HG03135 (cell line): ENCODE results near the gene COPG1.

Experiments
- ATAC-seq: cut with Tn5 transposase; IDR thresholded peaks from one replicate; pipeline ENCODE4 v1.9.1; 2021; ENCODE audit warnings: mild to moderate bottlenecking, moderate library complexity; ENCODE audit not compliant: unreplicated experiment

The COPG1 gene

DNA sequence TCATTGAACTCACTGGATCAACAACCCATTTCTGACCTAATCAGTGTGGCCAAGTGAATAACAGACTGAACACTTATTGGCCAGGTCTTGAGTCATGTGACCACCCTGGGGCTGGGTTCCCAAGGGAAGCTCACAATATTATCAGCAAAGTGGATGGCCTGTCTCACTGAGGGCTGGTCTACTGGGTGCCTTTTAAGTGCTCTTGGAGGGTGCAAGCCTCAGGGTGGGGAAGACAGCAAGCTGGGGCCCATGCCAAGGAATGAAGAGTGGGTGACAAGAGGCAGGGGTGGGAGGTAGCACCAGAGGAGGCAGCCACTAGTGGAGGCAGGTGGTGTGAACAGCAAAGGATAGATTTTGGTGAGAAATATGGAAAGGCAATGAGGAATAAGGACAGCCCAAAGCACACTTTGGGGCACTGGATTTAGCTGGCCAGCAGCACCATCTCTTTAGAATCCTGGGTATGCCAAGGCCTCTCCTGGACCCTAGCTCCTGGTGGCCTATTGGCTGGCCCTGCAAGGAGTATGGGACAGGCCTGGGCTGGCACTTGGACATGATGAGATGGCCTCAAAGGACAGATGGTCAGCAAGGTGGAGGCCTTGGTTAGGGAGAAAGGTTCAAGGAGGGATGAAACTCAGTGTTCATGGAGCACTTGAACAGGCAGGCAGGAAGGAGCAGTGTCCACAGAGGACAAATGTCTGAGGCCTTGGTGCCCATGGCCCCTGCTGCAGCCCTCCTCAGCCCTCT is 63.4 kb downstream of the COPG1 start:
- ATAC-seq: no peak

DNA sequence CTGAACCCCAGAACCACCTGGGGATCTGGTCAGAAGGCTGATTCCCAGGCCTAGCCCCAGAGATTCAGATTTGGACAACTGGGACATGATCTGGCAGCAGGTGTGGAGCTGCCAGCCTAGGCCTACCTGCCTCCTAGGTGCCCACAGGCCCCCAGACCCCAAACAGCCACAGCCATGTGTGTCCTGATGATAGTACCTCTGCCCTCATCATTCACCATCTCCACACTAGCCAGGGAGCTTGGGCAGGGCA is 63.9 kb downstream of the COPG1 start:
- ATAC-seq: no peak

DNA sequence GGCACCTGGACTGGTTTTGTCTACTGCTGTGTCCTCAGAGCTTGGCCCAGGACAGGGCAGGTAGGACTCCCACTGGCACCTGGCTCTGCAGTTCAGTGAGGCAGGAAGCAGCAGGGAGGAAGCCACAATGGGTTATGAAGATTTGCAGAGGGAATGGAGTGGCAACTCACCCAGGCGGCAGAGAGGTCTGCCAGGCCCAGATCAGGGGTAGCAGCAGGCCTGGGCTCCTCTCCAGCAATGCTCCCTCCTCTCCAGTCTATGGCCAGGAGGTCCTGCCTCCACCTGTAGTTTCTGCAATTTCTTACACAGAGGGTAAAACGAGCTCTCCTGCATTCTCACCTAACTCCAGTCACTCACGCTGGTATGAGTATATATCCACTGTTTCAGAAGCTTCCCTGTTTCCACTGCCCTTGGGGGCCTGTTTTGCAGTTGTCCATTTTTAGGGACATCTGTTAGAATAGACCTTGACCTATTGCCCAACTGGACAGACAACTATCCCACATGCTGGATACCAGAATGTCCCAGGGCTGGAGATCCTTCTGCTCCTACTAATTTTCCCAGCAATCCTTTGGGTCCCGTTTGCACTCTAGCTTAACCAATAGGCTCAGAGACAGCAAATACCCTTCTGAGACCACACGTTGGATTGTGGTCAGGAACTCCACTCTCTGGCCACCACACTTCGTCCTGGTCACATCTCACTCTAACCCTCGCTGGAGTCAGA is 64.4 kb downstream of the COPG1 start:
- ATAC-seq: no peak

DNA sequence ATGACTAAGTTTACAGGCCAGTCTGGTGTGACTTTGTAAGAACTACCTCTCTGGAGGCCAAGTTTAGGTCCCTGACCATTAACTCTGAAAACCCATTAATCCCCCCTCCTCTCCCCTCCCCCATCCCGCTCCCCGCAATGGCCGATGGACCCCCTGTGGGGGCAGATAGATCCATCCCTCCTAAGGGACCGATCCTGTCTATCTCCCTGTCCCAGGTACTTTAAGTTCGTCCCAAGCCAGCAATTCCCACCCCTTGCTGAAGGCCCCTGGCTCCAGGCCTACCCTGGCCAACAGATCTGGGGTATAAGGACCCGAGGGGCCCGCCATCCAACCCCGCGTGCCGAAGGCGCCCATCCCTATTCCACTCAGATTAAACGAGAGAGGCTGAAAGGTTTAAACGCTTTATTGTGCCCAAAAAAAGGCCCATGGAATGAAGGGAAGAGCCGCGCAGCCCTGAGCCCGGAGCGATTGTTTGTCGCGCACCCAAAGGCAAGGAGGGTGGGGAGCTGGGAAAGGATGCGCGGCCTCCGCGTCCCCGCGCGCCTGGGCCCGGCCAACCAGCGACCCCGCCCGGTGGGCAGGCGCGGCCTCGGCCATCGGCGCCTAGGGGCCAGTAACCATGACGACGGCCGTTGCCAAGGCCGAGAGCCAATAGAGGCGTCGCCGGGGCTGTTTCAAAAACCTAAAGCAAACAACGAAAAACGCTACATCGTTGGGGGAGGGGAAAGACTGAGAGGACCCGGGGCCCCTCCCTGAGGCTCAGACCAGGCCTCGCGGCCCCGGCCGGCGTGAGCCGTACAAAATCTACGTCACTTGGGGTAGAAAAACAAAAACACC is 65.2 kb downstream of the COPG1 start:
- ATAC-seq: no peak

DNA sequence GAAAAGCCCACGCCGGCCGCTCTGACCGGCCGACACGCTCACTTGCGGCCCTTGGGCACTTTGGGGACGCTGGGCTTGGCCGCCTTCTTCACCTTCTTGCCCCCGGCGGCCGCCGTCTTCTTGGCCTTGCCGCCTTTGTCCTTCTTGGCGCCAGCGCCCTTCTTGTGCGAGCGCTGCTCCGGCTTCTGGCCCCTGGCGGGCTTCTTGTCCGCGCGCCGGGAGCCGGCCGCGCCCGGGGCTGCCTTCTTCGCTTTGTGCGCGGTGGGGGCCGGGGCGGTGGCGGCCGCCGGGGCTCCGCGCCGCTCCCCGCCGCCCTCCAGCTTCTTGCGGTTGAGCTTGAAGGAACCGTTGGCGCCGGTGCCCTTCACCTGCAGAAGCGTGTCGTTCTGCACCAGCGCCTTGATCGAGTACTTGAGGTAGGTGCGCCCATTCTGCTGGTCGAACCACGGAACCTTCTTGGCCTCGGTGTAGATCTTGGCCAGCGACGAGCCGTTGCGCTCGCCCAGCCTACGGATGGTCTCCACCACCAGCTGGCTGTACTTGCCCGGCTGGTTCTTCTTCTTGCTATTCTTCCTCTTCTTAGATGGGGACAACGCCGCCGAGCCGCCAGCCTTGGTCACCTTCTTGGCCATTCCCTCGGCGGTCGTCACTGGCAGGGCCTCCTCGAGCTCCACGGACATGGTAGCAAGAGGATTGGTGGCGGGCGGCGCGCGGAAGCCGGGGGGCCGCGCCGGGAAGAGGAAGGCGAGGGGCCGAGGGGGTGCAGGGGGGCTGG is 66.0 kb downstream of the COPG1 start:
- no peak for ATAC-seq

DNA sequence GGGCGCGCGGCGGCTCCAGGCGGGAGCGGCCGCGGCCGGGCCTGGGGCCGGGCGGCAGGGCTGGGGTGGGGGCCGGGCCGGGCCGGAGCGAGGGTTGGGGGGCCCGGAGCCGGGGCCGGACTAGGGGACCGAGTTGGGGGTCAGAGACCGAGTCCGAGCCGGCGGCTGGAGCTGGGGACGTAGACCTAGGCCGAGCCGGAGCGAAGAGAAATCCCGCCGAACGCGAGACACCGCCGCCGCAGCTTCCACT is 66.5 kb downstream of the COPG1 start:
- no peak for ATAC-seq

DNA sequence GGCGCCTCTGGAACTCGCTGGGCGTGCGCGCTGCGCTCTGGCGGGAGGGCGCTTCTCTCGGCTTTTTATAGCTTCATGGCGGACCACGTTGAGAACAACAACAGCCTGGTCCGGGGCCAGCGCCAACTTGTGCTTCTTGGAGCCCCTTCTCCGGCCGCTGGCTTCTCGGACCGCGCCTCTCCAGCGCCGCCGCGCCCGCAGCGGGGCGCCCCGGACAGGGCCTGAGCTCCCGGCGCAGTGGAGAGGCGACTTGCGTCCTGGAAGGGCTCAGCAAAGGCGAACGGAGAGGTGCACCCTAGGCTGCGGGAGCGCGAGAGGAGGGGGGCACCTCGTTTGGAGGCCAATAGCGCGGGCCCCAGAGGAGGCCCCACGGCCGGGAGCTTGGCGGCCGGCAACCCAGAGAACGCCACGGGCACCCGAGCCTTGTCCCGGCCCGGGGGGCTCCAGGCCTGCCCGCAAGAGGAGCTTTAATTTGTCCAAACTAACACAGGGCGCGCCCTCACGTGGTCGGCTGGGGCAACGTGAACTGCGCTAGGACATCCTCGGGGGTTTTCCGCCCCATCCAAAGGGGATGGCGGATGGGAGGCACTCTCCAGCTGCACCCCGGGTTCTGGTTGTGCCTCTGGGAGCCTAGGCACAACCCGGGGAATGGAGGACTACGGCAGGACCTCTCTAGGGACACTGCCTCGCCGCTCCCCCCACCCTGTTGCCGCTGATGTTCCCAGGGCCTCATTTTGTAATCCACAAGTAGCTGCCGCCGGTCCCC is 67.0 kb downstream of the COPG1 start:
- ATAC-seq: no peak

DNA sequence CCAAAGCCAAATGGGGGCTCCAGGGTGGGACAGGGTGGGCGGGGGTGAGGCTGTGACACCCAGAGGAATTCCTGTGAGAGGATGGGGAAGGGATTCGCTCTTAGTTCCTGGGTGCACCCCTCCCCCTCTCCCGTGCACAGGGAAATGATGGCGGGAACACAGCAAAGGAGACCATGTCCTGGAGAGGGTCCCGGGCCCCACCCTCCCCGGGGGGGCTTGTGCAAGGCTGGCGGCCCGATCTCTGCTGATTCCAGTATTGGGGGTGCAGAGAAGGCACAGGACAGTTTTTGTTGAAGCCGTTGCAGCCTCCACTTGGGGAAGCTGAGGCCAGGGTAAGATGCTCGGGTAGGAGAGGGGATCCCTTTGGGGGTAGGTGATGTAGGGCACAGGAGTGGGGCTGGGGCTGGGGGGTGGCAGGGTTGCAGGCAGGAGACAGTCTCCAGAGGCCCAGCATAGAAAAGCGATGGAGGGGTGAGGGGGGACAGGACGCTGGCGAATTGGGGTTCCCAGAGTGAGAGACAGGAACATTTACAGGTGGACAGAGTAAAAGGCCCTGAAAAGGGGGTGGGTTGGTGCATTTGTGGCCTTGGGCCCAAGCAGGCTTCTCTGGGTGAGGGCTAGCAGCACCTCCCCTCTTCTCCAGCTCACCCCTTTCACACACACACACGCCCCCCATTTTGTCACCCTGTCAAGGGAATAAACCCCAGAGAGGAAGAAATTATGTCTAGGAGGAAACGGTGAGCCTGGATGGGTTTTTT is 67.8 kb downstream of the COPG1 start:
- ATAC-seq: no peak

DNA sequence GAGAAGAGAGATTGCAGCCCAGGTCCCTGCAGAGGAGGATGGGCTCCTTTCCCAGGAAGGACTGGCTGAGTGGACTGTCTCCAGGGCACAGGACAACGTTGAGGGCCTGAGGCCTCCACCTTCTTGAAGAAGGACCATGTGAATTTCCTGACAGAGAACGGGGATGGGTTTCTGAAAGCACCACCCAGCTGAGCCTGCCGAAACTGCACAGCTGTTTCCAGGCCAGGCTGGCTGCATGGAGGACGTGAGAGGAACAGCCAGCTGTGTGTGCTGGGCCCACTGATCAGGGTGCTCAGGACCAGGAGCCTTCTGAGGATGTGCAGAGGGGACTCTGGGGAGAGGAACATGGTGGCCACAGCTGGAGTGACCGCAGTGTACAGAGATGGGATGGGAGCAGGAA is 68.4 kb downstream of the COPG1 start:
- no peak for ATAC-seq

DNA sequence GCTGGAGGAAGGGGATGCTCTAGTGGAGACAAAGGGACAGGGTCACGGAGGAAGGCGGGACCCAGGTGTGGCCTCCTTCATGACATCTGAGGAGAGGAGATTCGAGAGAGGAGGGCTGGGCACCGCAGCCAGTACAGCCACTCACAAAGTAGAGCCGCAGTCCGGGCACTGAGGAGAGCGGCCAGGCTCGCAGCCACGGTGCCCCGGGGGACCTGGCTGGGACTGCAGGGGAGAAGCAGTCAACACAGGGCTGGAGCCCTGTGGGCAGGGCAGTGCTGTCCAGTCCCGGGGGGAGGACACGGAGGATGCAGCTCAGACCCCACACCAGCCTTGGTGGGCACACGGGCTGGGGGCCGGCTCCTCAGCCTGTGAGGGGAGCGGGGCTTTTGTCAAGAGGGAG is 69.5 kb downstream of the COPG1 start:
- no peak for ATAC-seq

DNA sequence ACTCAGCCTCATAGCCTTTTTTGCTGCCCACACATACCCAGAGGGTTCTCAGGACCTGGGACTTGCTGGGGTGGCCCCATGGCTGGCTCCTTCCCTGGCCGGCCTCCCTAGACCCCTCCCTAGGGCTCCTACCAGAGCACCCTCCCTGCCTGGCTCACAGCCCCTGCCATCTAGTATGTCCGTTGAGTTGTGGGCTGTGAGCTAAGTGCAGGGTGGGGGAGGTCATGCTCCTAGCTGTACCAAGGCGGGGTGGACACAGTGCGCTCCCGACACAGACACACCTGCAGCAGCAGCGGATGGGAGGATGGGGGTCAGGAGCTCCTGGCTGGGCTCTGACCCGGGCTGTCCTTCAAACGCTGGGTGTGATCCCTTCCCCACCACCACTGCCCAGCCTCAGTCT is 70.9 kb downstream of the COPG1 start:
- ATAC-seq: no peak

DNA sequence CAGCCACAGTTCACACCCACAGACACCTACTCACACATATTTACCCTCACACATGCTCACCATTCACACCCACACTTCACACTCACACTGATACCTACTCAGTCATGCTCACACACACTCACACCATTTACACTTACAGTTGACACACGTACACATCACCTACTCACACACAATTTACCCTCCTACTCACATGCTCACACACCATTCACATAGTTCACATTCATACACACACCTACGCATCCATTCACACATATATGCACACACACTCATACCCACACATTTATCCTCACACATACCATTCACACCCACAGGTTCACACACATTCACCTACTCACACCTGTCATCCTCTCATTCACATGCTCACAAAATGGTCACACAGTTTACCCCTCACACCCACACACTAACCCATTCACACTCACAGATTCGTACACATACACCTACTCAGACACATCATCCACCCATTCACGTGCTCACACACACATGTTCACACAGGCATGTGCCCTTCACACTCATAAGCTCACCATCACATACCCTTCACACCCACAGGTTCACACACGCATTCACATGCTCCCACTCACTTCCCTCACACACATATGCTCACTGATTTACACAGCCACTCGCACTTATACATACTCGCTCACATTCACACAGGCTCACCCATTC is 71.5 kb downstream of the COPG1 start:
- no peak for ATAC-seq

DNA sequence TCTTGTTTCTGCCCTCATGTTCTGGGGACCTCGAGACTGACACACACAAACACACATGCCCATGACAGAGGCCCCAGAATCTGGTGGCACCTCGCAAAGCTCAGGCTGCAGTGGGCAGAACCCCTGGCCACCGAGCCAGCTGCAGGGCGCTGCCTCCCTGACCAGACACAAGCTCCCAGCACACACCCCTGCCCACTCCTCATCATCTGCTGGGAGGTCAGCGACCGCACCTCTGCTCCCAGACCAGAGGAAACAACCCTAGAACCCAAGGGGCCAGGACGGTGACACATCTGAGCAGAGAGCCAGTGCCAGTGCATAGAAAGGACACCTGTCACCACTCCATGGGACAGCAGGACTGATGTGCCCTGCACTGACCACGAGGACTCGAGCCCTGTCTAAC is 72.5 kb downstream of the COPG1 start:
- ATAC-seq: no peak

DNA sequence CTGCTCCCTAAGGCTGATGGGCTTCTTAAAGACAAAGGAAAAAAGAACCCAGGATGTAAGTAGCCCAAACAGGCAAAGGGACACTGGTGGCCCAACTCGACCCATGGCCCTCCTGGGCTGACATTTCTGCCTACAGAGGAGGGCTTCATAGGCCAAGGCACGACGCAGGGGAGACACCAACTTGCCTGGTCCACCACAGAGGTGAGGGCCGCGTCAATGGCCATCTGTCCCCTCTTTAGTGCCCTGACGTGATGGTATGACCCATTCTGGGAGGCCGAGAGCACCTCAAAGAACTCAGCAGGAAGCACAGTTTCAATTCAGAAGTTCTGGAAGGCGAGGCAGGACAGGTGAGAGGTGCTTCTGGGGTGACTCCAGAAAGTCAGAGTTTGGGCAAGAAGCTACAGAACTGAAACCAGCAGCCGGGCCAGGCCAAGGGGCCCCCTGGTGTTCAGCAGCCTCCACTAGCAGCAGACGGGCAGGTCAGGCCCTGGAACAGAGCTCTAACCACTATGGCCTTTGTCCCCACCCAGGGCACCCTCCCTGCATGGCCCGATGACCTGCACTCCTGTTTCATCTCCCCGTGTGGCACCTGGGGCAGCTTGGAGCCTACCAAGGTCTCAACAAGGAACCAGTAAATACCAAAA is 74.4 kb downstream of the COPG1 start:
- ATAC-seq: no peak

DNA sequence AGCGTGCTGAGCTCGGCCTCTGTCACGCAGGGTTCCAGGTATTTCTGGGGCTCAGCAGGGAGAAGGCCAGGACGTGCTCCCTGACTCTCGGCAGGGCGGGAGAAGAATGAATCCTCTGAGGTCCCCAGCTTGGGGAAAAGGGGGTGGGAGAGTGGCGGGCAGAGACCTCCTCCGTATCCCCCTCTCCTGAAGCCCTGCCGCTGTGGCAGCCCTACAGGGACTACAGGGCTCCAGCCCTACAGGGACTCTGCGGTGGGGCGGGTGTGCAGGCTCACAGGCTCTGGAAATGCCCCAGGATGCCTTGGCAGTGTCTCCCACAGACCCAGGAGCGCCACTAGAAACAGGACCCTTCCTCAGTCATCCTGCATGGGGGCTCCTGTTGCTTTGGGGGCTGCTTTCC is 75.4 kb downstream of the COPG1 start:
- ATAC-seq: no peak

DNA sequence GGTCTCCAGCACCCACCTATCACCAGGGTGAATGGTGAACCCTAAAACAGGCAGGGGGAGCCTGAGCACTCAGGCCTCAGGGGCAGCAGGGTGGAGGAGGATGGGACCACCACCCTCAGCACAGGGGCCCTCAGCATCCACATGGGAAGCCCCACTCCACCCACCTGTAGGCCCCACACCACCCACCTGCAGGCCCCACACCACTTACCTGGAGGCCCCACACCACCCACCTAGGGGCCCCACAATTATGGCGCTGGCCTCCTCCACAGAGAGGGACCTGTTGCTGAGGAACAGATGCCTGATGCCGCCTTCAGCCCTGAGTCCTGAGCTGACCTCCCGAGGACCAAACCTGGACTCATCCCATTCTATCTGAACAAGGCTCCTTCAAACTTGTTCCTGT is 76.0 kb downstream of the COPG1 start:
- no peak for ATAC-seq

DNA sequence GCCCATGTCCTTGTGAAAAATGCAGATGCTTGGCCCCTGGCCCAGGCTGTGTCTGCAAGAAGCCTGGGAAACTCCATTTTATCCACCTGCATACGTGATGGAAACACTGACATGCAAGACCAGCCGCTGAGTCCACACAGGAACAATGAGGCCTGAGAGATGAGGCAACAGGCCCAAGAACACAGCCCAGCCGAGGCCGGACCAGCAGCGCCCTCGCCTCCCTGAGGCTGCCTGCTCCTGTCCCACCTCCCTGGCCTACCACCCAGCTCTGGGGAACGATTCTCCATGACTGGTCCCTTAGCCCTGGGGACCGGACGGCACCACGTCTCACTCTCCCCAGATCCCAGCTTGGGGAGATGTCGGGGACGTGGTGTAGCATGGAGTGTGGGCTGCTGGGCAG is 76.7 kb downstream of the COPG1 start:
- no peak for ATAC-seq

DNA sequence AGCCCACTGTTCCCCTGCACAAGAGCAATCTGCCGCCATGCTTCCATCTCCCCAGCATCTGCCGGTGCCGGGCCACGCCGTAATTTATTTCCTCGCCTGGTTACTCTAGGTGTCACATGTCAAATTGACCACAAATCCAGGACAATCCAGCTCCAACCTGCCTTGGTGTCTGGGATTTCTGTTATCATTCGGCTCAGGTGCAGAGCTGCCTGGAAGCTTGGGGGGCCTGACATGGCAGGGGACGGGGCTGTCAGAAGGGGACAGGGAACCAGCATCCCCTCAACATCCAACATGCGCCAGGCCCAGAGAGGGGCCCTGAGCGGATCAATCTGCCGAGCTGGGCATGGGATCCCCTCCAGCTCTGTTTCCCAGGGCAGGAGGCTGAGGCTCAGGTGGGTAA is 77.2 kb downstream of the COPG1 start:
- no peak for ATAC-seq
